ENCODE results near the gene ATP7B.

The ATP7B gene

DNA sequence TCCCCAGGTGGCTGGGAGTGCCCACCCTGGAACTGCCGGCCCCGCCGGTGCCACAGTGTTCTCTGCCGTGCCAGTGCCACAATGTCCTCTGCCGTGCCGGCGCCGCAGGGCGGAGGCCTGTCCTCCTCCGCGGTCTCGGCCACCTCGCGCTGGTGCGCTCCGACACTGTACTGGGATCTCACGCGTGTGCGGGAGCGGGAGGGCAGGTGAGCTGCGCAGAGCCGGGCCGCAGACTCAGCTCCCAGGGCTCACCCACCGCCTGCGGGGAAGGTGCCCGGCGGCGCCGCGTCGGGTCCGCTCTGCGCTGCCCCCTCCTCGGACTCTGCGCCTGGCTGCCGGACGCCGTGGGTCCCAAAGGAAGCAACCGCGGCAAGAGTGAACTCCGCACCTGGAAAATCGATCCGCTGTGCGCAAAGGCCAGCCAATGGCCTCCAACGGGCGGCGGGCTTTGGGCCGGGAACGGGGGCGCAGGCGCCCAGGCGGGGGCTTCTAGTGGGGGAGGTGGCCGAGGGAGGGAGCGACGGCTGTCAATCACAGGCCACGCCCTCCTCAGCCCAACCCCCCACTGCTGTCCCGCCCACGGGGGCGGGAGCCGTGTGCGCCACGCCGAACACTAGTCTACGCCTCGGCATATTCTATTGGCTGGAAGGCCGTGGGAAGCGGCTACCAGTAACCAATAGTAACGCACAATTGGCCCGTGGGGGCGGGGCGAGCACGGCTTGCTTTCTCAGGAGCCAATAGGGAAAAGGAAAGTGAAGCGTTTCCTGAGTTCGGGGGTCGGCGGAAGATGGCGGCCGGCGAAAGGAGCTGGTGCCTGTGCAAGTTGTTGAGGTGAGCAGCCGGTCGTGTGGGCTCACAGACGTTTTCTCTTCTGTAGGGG is 622 bp upstream of the ATP7B start, which contains the start of gene ALG11:
Gene ALG11, plus strand, starts transcription at position 767 of the 880 bp plus-strand sequence. Its CDS starts 21 bp downstream, at position 788.
- FAIRE-seq (peak; percentile 99), DNase-seq (ENCODE audit: insufficient read length, low spot score) (peak; percentile 94)
- TF ChIP-seq POU2F2 (IDR thresholded peaks at IDR 0.05; ENCODE audit: low read depth, low read length) (peak; percentile 42; the same call in 1 of the 2 replicates), SPI1 (IDR thresholded peaks at IDR 0.05; ENCODE audit: low read depth, low read length) (no peak), POLR2A (IDR thresholded peaks at IDR 0.05; ENCODE audit: low read depth, low read length) (peak; percentile 92), POLR2AphosphoS5 (IDR thresholded peaks at IDR 0.05; ENCODE audit: low read depth, low read length) (peak; percentile 86), PAX5 (IDR thresholded peaks at IDR 0.05; ENCODE audit: insufficient read depth, low read length, severe bottlenecking) (no peak), TAF1 (IDR thresholded peaks at IDR 0.05; ENCODE audit: low read depth, low read length) (peak; percentile 84)

DNA sequence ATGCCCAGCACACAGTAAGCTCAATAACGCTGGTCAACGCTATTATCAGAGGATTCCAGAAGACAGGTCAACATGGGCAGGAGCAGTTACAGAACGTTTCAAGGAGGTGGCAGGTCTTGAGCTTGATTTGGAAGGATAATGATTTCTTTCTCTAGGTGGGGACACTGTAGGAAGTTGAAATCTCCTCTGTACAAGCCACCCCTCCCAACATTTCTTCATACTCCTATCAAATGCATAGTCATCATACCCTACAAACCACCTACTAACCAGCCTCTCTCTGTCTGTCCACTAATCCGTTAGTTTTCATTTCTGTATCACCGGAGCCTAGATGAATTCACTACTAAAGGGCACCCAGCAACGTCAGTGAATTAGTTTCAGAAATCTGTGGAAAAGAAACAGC is 1.3 kb downstream of the ATP7B start:
- TF ChIP-seq POLR2A (IDR thresholded peaks at IDR 0.05; ENCODE audit: low read depth, low read length) (no peak), TAF1 (IDR thresholded peaks at IDR 0.05; ENCODE audit: low read depth, low read length) (no peak), PAX5 (IDR thresholded peaks at IDR 0.05; ENCODE audit: insufficient read depth, low read length, severe bottlenecking) (no peak), POU2F2 (IDR thresholded peaks at IDR 0.05; ENCODE audit: low read depth, low read length) (no peak), POLR2AphosphoS5 (IDR thresholded peaks at IDR 0.05; ENCODE audit: low read depth, low read length) (no peak), SPI1 (IDR thresholded peaks at IDR 0.05; ENCODE audit: low read depth, low read length) (no peak)
- FAIRE-seq (no peak), DNase-seq (ENCODE audit: insufficient read length, low spot score) (no peak)

DNA sequence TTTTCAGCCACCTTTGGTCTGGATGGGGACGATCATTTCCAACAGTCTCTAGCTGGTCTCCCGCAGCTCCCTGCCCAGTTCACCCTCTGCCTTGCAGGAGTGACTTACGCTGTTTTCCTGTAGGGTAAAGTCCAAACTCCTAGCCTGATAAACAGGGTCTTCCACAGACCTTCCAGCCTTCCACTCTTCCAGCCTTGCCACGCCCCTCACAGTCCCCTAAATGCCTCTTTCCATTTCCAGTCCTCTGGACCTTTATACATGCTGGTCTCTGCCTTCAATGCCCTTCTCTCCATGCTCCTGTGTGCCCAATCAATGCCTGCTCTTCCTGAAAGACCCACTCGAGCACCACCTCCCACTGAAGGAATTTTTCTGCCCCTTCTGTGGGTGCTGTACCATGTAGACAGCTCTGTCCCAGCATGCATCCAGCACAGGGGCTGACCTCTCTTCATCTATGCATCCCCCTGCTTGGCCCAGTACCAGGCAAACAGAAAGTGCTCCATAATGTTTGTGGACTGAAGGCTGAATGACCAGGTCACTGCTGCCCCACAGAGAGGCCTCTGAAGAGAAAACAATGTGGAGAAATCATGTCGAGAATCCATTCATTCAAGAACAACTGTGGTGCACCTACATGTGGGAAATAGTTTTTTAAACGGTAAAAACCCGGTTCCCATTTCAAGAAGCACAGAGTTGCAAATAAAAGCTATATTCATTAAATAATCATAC is 4.6 kb downstream of the ATP7B start:
- no peak for TF ChIP-seq POU2F2 (IDR thresholded peaks at IDR 0.05; ENCODE audit: low read depth, low read length)
- TF ChIP-seq SPI1 (IDR thresholded peaks at IDR 0.05; ENCODE audit: low read depth, low read length): no peak
- TF ChIP-seq TAF1 (IDR thresholded peaks at IDR 0.05; ENCODE audit: low read depth, low read length): no peak
- no peak for TF ChIP-seq POLR2A (IDR thresholded peaks at IDR 0.05; ENCODE audit: low read depth, low read length)
- no peak for TF ChIP-seq POLR2AphosphoS5 (IDR thresholded peaks at IDR 0.05; ENCODE audit: low read depth, low read length)
- no peak for TF ChIP-seq PAX5 (IDR thresholded peaks at IDR 0.05; ENCODE audit: insufficient read depth, low read length, severe bottlenecking)
- DNase-seq (ENCODE audit: insufficient read length, low spot score): no peak
- FAIRE-seq: no peak

DNA sequence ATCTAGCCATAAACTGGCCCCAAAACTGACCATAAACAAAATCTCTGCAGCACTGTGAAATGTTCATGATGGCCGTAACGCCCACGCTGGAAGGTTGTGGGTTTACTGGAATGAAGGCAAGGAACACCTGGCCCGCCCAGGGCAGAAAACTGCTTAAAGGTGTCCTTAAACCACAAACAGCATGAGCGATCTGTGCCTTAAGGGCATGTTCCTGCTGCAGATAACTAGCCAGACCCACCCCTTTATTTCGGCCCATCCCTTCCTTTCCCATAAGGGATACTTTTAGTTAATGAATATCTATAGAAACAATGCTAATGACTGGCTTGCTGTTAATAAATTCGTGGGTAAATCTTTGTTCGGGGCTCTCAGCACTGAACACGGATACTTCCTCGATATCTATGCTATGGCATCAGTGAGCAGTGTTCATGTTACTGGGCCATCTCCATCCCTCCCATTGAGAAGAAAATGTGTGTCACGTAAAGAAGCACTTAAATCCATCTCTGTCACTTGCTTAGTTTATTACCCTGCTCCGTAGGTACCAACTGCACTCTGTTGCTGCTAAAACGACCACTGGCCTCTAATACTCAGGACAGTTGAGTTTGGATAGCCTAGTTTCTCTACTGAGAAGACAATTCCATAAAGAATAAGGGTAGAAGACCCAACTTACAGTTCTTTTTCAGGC is 5.3 kb downstream of the ATP7B start:
- DNase-seq (ENCODE audit: insufficient read length, low spot score) (no peak), FAIRE-seq (no peak)
- TF ChIP-seq PAX5 (IDR thresholded peaks at IDR 0.05; ENCODE audit: insufficient read depth, low read length, severe bottlenecking) (no peak), POU2F2 (IDR thresholded peaks at IDR 0.05; ENCODE audit: low read depth, low read length) (no peak), SPI1 (IDR thresholded peaks at IDR 0.05; ENCODE audit: low read depth, low read length) (no peak), POLR2A (IDR thresholded peaks at IDR 0.05; ENCODE audit: low read depth, low read length) (no peak), POLR2AphosphoS5 (IDR thresholded peaks at IDR 0.05; ENCODE audit: low read depth, low read length) (no peak), TAF1 (IDR thresholded peaks at IDR 0.05; ENCODE audit: low read depth, low read length) (no peak)

- DNase-seq (ENCODE audit: insufficient read length, low spot score) (no peak), FAIRE-seq (no peak)
- TF ChIP-seq POLR2AphosphoS5 (IDR thresholded peaks at IDR 0.05; ENCODE audit: low read depth, low read length): no peak
These were observed 6.6 kb downstream of the ATP7B start for GRCh38 chr13:52004511-52005170.

- TF ChIP-seq PAX5 (IDR thresholded peaks at IDR 0.05; ENCODE audit: insufficient read depth, low read length, severe bottlenecking): no peak
- TF ChIP-seq SPI1 (IDR thresholded peaks at IDR 0.05; ENCODE audit: low read depth, low read length): no peak
- TF ChIP-seq POLR2AphosphoS5 (IDR thresholded peaks at IDR 0.05; ENCODE audit: low read depth, low read length): no peak
- no peak for TF ChIP-seq POLR2A (IDR thresholded peaks at IDR 0.05; ENCODE audit: low read depth, low read length)
- no peak for TF ChIP-seq POU2F2 (IDR thresholded peaks at IDR 0.05; ENCODE audit: low read depth, low read length)
- no peak for TF ChIP-seq TAF1 (IDR thresholded peaks at IDR 0.05; ENCODE audit: low read depth, low read length)
- DNase-seq (ENCODE audit: insufficient read length, low spot score) (no peak), FAIRE-seq (no peak)
These were observed 7.7 kb downstream of the ATP7B start for GRCh38 chr13:52003541-52003940.

DNA sequence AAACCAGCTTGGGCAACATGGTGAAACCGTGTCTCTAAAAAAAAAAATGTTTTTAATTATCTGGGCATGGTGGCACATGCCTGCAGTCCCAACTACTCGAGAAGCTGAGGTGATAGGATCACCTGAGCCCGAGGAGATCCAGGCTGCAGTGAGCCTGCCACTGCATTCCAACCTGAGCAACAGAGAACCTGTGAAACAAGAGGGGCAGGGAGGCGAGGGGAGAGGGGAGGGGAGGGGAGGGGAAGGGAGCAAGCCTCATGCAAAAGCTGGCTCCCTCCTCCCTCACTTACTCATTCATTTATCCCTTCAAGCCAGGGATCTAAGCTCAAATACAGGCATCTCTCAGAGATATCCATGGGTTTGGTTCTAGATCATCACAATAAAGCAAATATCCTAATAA is 8.9 kb downstream of the ATP7B start:
- TF ChIP-seq POU2F2 (IDR thresholded peaks at IDR 0.05; ENCODE audit: low read depth, low read length) (no peak), PAX5 (IDR thresholded peaks at IDR 0.05; ENCODE audit: insufficient read depth, low read length, severe bottlenecking) (no peak), TAF1 (IDR thresholded peaks at IDR 0.05; ENCODE audit: low read depth, low read length) (no peak), POLR2AphosphoS5 (IDR thresholded peaks at IDR 0.05; ENCODE audit: low read depth, low read length) (no peak), SPI1 (IDR thresholded peaks at IDR 0.05; ENCODE audit: low read depth, low read length) (no peak), POLR2A (IDR thresholded peaks at IDR 0.05; ENCODE audit: low read depth, low read length) (no peak)
- FAIRE-seq (no peak), DNase-seq (ENCODE audit: insufficient read length, low spot score) (no peak)

DNA sequence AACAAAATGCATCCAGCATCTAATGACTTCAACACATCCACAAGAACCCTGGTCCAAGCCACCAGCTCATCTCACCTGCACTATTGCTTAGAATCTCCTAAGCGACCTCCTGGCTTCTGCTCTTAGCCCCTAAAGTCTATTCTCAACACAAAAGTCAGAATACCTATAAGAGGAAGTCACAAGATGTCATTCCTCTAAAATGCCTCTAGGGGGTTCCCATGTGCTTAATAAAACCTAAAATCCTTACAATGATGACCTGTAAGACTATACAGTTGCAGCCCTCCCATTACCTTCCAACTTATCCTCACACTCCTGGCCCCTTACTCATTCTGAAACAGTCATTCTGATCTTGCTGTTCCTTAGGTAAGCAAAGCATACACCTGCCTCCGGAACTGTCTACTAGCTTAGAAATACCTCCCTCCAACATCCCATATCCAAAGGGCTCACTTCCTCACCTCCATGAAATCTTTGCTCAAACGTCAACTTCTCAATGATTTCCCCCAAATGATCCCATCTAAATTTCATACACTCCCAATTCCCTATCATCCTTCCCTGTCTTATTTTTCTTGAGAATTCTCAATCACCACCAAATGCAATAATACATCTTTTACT is 10.0 kb downstream of the ATP7B start:
- TF ChIP-seq SPI1 (IDR thresholded peaks at IDR 0.05; ENCODE audit: low read depth, low read length) (peak; percentile 75), POLR2AphosphoS5 (IDR thresholded peaks at IDR 0.05; ENCODE audit: low read depth, low read length) (no peak)
- DNase-seq (ENCODE audit: insufficient read length, low spot score): peak; percentile 35
- peak; percentile 9 for FAIRE-seq
